ENCODE data around the gene RASSF6. TPM values are rescaled to one million over a fixed set of nuclear protein-coding genes. Genes with fewer than 3 reads are reported as not detected.

RASSF6 gene
- total and polyA plus RNA-seq, 2 of the 8 experiments (the other 6 are each of a cell fraction or from before 2014, with no cell fraction given), result 0.03 to 0.28 TPM

DNA sequence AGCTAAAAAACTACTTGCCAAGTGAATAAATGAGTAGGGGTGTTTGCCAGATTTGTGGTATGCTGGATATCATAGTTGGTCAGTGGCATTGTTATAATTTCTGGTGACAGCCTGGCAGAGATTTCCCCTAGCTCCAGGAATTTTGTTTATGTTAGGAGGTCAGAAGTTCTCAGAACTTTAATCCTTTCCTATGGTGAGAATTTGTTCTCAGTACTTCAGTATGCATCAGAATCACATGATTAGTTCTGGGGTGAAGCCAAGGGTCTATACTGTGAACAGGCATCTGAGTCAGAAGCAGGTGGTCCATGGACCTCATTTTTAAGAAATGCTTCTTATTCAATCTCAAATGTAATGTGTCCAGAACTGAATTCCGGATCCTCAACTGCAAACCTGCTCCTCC, 10.5 kb downstream of the RASSF6 start (continued):
- no peak for TF ChIP-seq RFX5 (IDR thresholded peaks at IDR 0.05; ENCODE audit: borderline replicate concordance, low read depth, low read length)

Measured in H1 (cell line).